Measurements from ENCODE around the gene LAMA4.
"Not testable (repeated sequence)": the region's sequence is repeated elsewhere in the genome, so short reads cannot be mapped to it uniquely, and the experiment has no call there.

Gene LAMA4

GRCh38 chr6:112209131-112209530 lies 45.2 kb downstream of the LAMA4 start:
- DNase-seq: no peak

- no peak for DNase-seq
Observed at GRCh38 chr6:112207776-112208175, 46.6 kb downstream of the LAMA4 start.

GRCh38 chr6:112207131-112207530 lies 47.2 kb downstream of the LAMA4 start:
- DNase-seq: no peak

GRCh38 chr6:112206110-112206458 lies 48.3 kb downstream of the LAMA4 start:
- no peak for DNase-seq

GRCh38 chr6:112205427-112206109 lies 48.8 kb downstream of the LAMA4 start:
- no peak for DNase-seq

GRCh38 chr6:112204350-112204706 lies 50.0 kb downstream of the LAMA4 start:
- no peak for DNase-seq

GRCh38 chr6:112203577-112204349 lies 50.6 kb downstream of the LAMA4 start:
- no peak for DNase-seq

- DNase-seq: no peak
Observed at GRCh38 chr6:112202639-112203341, 51.6 kb downstream of the LAMA4 start.

- DNase-seq: not testable (repeated sequence)
Observed at GRCh38 chr6:112200185-112200914, 54.0 kb downstream of the LAMA4 start.

GRCh38 chr6:112199001-112199403 lies 55.4 kb downstream of the LAMA4 start:
- no peak for DNase-seq

GRCh38 chr6:112198582-112198981 lies 55.8 kb downstream of the LAMA4 start:
- no peak for DNase-seq

- DNase-seq: no peak
Observed at GRCh38 chr6:112197636-112198035, 56.7 kb downstream of the LAMA4 start.

- DNase-seq: no peak
Observed at GRCh38 chr6:112196306-112196705, 58.1 kb downstream of the LAMA4 start.

- no peak for DNase-seq
Observed at GRCh38 chr6:112195166-112195565, 59.2 kb downstream of the LAMA4 start.

- DNase-seq: no peak
Observed at GRCh38 chr6:112194511-112194910, 59.9 kb downstream of the LAMA4 start.

- no peak for DNase-seq
Observed at GRCh38 chr6:112193535-112194051, 60.8 kb downstream of the LAMA4 start.

GRCh38 chr6:112193117-112193516 lies 61.2 kb downstream of the LAMA4 start:
- no peak for DNase-seq

GRCh38 chr6:112191509-112192020 lies 62.8 kb downstream of the LAMA4 start:
- no peak for DNase-seq

- no peak for DNase-seq
Observed at GRCh38 chr6:112190164-112190563, 64.2 kb downstream of the LAMA4 start.

- no peak for DNase-seq
Observed at GRCh38 chr6:112189494-112189893, 64.9 kb downstream of the LAMA4 start.

- DNase-seq: no peak
Observed at GRCh38 chr6:112188906-112189305, 65.5 kb downstream of the LAMA4 start.

GRCh38 chr6:112187736-112188135 lies 66.6 kb downstream of the LAMA4 start:
- no peak for DNase-seq

- no peak for DNase-seq
Observed at GRCh38 chr6:112184951-112185350, 69.4 kb downstream of the LAMA4 start.
